GM19395 (cell line): Measurements from ENCODE around the gene SNTB2.
A peak's percentile ranks its signal among the peaks of the same experiment; 100 is the strongest.

ENCODE experiments used
- ATAC-seq: cut with Tn5 transposase; IDR thresholded peaks from one replicate; pipeline ENCODE4 v1.9.1; 2021; ENCODE audit warnings: mild to moderate bottlenecking, moderate library complexity; ENCODE audit not compliant: unreplicated experiment

SNTB2 gene

GRCh38 chr16:69316595-69317034 is 129.7 kb downstream of the SNTB2 start:
- ATAC-seq: no peak

DNA sequence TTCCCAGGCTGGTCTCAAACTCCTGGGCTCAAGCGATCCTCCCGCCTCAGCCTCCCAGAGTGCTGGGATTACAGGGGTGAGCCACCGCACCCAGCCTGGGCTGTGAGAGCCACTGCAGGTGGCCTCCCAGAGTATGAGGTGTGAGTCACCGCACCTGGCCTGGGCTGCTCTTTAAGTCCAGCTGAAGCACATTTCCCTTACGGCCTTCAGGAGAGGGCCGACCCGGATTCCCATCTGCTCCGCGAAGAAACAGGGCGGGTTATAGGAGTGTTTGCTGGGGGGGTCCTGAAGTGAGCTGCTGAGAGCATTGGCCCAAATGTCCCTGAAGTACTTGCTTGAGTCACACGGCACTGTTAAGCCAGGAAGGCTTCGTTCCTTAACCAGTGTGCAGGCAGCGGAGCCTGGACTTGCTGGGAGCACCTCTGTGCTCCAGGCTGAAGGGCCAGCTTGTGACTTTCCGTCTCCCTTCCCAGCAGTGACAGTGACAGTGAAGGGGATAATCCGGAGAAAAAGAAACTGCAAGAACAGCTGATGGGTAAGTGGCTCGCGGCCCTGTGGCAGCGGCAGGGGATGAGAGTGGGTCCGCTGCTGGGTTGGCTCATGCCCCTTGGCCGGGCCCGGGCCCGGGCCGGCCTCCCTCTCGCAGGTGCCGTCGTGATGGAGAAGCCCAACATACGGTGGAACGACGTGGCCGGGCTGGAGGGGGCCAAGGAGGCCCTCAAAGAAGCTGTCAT is 131.4 kb downstream of the SNTB2 start:
- ATAC-seq: no peak

GRCh38 chr16:69318911-69319289 is 131.9 kb downstream of the SNTB2 start:
- no peak for ATAC-seq

DNA sequence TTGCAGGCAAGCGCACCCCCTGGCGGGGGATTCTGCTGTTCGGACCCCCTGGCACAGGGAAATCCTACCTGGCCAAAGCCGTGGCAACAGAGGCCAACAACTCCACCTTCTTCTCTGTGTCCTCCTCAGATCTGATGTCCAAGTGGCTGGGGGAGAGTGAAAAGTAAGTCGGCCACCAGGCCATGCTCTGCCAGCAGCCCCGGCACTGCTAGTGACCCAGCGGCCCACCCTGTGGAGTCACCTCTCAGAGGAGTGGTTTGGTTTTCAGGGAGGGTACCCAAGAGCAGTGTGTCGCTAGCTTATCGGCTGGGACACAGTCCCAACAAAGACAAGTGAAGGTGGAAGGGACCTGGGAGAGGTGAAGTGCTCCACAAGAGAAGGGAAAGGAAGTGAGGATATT is 132.4 kb downstream of the SNTB2 start:
- ATAC-seq: no peak

DNA sequence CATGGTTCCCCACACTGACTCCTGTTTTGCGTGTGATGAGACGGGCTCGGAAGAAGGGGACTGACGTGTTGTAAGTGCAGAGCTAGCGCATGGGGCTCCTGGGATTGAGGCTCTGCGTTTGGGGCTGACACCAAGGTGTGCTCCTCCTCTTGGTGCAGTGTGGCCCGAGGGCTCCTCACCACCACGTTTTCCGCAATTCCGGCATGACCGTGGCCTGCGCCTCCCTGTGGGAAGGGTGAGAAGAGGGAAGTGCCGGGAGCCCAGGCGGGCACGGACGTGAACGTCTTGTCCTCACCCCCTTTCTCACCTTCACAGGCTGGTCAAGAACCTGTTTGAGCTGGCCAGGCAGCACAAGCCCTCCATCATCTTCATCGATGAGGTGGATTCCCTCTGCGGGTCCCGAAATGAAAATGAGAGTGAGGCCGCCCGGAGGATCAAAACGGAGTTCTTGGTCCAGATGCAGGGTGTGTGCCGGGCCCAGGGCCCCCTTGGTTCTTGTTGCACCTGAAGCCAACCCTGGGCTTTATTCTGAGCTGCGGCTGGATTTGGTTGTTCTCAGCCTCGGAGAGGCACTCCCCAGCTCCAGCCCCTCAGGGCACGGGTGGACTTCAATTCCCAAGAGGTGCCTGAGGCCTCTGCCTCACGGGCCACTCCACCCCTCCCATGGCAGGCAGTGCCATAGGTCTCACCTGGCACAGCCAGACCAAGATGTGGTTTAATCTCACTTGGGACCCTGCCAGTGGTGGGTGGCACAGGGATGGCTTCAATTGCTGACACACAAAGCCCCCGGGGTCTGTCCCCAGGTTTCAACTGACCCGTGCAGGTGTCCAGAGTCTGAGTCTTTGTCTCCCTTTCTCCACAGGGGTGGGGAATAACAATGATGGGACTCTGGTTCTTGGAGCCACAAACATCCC is 133.1 kb downstream of the SNTB2 start:
- no peak for ATAC-seq

DNA sequence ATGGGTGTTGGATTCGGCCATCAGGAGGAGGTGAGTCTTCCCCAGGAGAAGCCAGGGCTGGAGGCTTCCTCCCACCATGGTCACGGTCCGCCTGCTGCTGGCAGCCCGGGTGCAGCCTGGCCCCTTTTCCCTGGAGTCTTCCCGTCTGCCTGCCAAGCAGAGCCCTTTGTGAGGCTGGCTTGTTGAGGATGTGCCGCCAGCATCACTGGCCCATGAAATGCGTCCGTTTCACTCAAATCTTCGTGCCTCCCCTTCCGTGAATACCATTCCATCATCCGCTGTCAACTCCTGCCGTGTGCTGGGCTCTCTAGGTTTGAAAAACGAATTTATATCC is 133.7 kb downstream of the SNTB2 start:
- ATAC-seq: no peak

GRCh38 chr16:69321080-69321479 is 134.1 kb downstream of the SNTB2 start:
- no peak for ATAC-seq

- ATAC-seq: no peak
Observed at GRCh38 chr16:69322343-69322742, 135.4 kb downstream of the SNTB2 start.

- ATAC-seq: no peak
Observed at GRCh38 chr16:69323415-69323814, 136.5 kb downstream of the SNTB2 start.

DNA sequence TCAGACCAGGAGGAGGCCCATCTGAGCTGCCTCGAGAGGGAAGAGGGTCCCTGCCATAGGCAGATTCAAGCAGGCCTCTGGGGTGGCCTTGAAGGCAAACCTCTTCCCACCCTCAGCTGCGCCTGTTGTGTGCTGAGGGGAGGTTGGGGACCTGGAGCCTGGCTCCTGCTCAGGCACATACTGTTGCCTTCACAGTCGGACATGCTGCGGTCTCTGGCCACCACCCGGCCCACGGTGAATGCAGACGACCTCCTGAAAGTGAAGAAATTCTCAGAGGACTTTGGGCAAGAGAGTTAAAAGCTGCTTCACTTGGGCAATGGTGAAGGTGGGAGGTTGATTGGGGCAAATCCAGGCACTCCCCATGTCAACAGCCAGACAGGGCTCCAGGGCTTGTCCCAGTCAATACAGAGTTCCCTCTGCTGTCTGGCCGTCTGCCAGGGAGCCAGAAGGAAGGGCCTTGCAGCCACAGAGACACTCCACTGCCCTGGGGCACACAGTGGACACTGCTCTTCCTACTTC is 137.1 kb downstream of the SNTB2 start:
- no peak for ATAC-seq

DNA sequence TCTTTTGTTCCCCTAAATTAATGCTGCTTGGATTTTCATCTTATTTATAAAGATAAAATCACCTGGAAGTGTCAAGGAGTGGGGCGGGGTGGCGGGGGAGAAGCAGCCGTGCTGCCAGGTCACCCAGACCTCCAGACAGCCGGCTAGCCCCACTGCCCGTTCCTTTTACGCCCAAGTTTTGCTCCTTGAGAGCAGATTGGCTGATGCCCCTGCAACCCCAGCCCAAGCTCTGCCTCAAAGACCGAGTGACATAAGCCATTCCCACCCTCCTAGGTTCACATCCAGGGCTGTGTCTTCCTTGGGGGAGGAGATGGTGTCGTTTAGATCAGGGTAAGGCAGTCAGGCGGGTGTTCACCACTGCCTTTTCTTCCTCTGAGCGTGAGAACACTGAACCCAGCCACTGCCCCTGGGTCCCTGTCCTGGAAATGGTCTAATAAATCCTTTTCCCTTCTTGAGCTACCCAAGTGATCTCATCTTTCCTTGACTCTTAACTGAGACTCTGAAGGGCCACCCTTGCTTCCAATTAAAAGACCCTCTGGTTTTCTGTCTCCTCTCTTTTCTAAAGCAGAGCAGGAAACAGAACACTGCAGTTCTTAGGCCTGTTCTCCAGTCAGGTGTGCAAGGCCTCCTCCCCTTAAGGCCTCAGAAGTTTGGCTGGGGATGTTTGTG is 137.8 kb downstream of the SNTB2 start:
- ATAC-seq: no peak

GRCh38 chr16:69325784-69326171 is 138.8 kb downstream of the SNTB2 start:
- no peak for ATAC-seq

GRCh38 chr16:69326172-69326873 is 139.4 kb downstream of the SNTB2 start:
- ATAC-seq: no peak

GRCh38 chr16:69327585-69328310 is 140.8 kb downstream of the SNTB2 start:
- no peak for ATAC-seq

GRCh38 chr16:69328854-69329316 is 141.9 kb downstream of the SNTB2 start:
- no peak for ATAC-seq

GRCh38 chr16:69329369-69330285 is 142.7 kb downstream of the SNTB2 start:
- peak; percentile 39 for ATAC-seq

DNA sequence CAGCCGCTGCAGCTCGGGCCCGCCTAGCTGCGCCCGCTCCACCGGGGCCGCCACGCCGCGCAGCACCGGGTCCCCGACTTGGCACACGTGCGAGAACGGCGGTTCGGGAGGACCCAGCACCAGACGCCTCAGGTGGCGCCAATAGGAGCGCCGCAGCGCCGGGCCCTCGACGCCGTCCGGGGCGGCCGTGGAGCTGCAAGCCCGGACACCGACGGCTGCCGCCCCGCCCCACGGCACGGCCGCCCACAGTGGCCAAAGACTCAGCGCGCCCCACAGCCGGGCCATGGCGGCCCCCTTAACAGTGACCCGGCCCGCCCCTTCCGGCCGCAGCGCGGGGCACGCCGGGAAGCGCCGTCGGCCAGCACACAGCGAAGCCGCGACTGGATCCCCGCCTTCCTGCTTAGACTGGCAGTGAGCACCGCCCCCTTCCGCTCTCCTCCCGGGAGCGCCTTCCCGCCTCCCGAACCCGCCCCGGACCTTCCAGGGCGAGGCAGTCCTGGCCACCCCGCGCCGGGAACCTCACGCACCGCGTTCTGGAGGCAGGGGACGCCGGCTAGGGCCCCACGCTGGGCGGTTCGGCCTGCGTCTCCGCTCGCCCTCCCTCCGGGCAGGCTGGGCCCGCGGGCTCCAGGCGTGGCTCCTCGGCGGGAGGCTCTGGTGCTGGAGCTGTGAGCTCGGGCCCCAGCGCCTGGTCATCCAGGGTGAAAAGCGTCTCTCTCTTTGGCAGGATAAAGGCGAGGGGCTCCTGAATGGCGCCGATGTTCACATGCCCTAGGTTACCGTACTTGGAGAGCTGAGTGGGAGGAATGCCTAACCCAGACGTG is 143.5 kb downstream of the SNTB2 start, which contains the start of gene PDF:
Gene PDF, minus strand, starts transcription at position 303 of the 824 bp plus-strand sequence. Its CDS starts 18 bp downstream, at position 285.
- peak; percentile 92 for ATAC-seq

GRCh38 chr16:69334696-69335095 is 147.7 kb downstream of the SNTB2 start:
- ATAC-seq: no peak
